Activated T-cell treated with anti-CD3 and anti-CD28 coated beads for 24 hours (primary cell): Measurements from ENCODE around the gene ARSG.
A peak's percentile ranks its signal among the peaks of the same experiment; 100 is the strongest.
"Not testable (repeated sequence)": the region's sequence is repeated elsewhere in the genome, so short reads cannot be mapped to it uniquely, and the experiment has no call there.

ENCODE experiments used
- DNase-seq: peaks from one replicate; pipeline ENCODE4 v3.0.0-alpha.2; 2020; ENCODE audit warnings: low read depth

Gene ARSG

DNA sequence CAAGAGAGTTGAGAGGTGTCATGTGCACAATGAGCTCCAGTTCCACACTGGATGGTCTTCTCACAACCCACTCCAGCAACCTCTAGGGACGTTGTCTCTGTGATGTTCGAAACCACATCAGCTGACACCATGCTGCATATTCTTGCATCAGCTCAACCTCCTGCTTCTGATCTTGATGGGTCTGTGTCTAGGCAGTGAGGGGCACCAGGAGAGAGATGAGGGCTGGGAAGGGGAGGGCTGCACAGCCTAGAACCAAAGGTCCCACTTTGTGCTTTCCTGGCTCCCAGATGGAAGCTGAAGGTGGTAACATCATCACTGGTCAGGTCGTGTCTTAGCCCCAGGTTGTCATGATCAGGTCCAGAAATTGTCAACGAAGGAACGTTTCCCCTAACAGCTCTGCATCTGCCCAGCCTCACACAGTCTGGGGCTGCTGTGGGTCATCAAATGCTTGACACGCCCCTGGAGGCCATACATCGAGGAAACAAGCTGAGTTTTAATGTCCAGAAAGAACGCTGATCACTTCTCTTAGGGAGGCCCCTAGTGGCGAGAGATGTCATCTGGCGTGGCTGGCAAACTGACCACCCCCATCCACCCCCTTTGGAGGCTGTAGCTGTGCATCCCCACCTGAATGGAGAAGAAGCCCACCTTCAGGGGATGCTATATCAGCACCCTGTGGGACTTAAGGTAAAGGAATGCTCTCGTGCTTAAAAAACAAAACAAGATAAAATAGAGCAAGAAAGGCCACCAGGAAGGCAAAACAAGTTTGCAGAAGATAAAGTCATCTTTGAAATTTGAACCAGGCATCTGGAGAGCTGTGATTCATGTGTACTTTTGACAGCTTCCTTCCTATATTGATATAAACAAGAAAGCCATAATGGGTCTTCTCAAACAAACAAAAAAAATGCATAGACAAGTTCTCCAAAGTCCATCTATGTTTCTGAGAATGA lies 107.7 kb downstream of the ARSG start:
- DNase-seq: no peak

DNA sequence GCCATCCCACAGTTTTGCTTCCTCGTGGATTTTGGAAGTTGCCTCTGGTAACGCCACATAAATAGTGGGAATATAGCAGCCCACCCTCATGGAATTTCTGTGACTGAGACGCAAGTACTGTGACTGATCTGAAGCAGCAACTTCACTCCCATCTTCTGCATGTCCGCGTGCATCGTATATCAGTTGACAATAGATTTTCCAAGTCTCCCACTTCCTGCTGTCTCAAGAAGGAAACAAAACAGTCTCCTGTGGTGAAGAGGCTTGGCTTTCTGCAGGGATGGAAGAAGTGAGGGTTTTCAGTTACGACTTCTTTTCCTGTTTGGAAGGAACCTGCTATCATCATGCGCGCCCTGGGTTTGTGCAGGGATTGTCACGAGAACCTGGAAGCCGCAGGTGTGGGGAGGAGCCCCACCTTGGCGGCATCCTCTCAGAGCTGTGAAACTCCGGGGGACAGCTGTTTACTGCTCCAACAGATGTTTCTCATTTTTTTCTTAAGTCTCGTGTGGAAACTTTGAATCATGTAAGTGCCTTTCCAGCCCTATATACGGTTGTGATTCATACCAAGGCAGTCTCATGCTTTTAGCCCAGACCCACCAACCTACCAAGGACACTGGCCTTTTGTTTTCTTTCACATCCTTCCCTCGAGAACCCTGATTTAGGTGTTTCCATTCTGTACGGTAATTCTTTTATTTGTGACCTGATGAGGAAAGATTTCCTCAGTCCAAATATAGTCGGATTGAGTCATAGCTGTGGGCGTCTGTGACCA lies 108.5 kb downstream of the ARSG start:
- peak; percentile 39 for DNase-seq

DNA sequence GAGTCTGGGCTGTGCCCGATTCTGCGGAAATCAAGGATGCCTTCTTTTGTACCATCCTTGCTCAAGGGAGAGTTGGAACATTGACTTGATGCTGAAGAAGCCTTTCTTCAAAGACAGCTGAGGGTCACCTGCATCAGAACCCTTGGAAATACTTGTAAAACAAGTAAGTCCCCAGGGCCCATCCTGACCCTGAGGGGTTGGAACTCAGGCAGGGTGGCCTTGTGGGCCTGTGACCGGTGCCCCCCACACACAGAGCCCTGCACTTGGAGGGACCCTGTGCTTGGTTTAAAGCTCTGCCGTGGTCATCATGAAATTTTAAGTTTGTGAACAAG lies 109.1 kb downstream of the ARSG start:
- no peak for DNase-seq

DNA sequence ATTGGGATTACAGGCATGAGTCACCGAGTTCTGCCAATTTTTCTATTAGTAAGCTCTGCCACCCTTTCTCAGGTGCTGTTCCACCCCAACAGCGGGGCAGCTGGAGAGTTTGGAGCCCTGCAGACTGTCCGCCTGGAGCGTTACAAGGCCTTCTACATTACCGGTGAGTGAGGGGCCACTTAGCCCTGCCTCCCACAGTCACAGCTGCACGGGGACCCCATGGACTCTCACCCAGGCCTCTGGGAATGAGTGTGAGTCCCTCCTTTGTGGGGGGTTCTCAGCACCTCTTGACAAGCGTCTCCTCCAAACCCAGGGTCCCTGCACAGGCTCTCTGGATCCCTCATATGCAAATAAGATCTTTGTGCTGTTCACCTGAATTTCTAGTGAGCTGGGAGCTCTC lies 110.0 kb downstream of the ARSG start:
- DNase-seq: no peak

DNA sequence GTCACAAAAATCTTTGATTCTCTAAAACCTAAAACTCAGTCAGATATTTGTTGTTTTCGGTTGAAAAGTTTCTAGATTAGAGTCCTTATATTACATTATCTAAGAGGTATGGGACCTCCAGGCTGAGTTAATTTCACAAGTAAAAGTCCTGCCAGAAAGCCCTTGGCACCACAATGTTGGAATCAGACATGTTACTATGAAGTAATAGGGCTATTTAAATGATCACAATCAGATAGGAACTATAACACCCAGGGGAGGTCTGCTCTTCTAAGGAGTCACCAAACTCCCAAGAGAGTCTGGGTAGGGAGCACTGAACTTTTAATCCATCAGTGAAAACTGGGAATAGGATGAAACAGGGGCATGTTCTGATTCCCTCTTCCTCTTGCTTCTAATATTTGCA lies 111.8 kb downstream of the ARSG start:
- DNase-seq: no peak

DNA sequence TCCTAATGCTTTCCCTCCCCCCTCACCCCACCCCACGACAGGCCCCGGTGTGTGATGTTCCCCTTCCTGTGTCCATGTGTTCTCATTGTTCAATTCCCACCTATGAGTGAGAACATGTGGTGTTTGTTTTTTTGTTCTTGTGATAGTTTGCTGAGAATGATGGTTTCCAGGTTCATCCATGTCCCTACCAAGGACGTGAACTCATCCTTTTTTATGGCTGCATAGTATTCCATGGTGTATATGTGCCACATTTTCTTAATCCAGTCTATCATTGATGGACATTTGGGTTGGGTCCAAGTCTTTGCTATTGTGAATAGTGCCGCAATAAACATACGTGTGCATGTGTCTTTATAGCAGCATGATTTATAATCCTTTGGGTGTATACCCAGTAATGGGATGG lies 112.5 kb downstream of the ARSG start:
- not testable (repeated sequence) for DNase-seq

DNA sequence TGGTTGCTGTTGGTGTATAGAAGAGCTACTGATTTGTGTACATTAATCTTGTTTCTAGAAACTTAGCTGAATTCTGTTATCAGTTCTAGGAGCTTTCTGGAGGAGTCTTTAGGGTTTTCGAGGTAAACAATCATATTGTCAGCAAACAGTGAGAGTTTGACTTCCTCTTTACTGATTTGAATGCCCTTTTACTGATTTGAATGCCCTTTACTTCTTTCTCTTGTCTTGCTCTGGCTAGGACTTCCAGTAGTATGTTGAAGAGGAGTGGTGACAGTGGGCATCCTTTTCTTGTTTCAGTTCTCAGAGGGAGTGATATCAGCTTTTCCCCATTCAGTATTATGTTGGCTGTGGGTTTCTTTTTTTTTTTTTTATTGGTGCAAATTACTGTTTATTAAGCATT lies 116.4 kb downstream of the ARSG start:
- not testable (repeated sequence) for DNase-seq

DNA sequence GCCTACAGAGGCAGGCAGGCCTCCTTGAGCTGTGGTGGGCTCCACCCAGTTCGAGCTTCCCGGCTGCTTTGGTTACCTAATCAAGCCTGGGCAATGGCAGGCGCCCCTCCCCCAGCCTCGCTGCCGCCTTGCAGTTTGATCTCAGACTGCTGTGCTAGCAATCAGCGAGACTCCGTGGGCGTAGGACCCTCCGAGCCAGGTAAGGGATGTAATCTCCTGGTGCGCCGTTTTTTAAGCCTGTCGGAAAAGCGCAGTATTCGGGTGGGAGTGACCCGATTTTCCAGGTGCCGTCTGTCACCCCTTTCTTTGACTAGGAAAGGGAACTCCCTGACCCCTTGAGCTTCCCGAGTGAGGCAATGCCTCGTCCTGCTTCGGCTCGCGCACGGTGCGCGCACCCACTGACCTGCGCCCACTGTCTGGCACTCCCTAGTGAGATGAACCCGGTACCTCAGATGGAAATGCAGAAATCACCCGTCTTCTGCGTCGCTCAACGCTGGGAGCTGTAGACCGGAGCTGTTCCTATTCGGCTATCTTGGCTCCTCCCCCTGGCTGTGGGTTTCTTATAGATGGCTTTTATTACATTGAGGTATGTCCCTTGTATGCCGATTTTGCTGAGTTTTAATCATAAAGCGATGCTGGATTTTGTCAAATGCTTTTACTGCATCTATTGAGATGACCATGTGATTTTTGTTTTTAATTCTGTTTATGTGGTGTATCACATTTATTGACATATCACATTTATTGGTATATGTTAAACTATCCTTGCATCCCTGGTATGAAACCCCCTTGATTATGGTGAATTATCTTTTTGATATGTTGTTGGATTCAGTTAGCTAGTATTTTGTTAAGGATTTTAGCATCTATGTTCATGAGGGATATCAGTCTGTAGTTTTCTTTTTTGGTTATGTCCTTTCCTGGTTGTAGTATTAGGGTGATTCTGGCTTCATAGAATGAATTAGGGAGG lies 122.6 kb downstream of the ARSG start:
- DNase-seq: peak; percentile 45

DNA sequence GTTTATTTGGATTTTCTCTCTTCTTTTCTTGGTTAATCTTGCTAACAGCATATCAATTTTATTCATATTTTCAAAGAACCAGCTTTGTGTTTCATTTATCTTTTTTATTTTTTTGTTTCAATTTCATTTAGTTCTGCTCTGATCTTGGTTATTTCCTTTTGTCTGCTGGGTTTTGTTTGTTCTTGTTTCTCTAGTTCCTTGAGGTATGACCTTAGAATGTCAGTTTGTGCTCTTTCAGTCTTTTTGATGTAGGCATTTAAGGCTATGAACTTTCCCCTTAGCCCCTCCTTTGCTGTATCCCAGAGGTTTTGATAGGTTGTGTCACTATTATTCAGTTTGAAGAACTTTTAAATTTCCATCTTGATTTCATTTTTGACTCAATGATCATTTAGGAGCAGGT lies 123.6 kb downstream of the ARSG start:
- not testable (repeated sequence) for DNase-seq

DNA sequence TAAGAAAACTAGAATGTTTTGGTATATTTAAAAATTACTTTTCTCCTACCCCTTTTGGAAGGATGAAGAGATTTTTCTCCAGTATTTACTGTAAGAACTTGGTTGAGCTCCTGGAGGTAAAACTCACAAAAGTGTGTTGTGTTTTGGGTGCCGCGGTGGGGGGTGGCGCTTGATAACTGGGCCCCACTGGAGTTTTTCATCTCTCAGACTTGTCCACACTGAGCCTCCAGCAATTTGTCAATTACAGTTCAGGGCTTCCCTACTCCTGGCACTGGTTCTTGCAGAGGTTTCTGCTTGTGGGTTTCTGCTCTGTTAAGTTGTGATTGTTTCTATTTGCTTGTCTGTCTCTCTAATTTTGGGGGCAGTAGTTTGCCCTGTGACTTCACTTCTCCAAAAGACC lies 126.0 kb downstream of the ARSG start:
- DNase-seq: no peak

DNA sequence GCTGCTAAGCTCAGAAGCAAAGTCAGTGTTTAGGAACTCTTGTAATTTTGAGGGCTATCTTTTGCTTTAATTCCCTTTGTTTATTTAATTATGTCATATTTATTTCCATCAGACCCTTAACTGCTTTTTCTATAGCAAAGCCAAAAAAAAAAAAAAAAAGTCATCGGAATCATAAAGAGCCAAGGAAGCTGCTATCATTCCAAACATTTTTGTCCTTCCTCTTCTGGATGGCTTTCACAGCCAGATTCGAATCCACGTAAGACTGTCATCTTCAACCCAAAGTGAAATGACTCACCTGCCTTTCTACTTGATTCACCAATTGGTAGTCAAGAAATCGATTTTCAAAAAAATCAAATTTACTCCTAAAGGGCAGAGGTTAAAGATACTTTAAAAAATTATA lies 127.6 kb downstream of the ARSG start:
- DNase-seq: no peak

DNA sequence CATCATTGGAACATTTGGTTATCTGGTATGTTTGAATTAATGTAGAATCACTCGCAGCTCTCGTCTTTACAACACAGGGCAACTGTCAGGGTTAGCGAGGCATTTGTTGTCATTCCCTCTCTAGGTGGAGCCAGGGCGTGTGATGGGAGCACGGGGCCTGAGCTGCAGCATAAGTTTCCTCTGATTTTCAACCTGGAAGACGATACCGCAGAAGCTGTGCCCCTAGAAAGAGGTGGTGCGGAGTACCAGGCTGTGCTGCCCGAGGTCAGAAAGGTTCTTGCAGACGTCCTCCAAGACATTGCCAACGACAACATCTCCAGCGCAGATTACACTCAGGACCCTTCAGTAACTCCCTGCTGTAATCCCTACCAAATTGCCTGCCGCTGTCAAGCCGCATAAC lies 128.8 kb downstream of the ARSG start:
- DNase-seq: no peak

DNA sequence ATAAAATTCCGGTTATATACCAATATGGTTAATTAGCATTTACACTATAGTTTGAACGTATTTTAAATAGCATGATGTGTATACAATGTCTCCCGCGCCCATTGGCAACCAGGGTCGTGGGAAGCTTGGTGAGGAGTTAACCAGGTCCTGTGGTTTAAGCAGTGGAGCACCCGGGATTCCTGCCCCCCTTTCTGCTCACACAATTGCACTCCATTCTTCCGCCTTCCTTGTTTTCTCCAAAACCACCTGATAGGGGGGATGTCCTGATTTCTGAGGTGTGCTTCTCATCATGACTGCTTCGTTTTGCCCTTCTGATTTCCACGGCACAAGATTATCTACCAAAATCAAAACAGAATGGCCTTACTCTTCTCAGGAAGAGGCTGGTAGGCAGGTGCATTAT lies 130.2 kb downstream of the ARSG start:
- DNase-seq: no peak

DNA sequence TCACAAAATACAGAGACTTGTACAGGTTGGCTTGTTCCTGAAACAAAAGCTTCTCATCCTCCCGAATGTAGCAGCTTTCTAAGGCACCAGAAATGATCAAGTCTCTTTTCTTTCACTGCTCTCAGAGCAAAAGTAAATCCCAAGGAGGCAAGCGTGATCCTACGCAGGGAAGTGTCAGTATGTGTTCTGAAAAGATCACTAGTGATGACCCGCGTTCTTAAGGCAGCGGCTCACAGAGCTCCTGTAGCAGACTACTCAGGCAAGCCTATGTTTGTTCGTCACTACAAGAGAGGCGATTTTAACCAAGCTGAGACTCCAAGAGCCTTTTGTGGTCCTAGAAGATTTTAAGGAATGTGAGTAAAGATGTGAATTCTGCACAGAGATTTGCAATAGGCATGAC lies 131.5 kb downstream of the ARSG start:
- no peak for DNase-seq

DNA sequence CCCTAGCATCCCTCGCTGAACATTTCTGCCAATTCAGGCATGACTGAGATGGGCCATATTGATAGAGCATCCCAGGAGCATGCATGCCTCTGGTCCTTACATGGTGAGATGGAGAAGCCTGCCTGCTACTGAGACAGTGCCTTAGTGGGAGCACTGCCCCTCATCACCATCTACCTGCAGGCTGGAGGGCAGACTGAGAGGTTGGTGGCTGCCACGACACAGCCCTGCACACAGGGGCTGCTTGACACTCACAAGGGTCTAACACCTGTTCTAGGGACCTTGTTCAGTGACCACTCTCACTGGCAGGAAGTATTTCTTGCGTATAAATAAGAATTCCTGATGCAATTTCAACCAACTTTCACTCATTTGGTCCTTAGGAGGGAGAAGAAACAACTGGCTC lies 132.0 kb downstream of the ARSG start:
- no peak for DNase-seq

DNA sequence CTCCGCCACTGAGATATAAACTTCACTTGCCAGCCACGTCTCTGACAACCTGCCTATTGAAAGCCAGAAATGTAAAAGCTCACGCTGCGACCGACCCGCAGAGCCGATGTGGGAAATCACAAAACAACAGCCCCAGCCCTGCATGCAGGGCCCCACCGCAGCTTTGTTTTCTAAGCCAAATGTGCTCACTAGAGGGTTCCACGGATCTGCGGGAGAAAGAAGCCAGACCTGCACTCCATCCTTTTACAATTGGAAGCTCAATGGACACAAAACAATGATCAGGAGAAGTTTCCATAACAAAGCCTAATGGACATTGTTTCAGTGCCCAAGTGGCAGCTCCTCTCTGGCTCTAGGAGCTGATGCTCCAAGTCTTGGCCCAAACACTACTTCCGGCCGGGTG lies 132.9 kb downstream of the ARSG start:
- DNase-seq: no peak

DNA sequence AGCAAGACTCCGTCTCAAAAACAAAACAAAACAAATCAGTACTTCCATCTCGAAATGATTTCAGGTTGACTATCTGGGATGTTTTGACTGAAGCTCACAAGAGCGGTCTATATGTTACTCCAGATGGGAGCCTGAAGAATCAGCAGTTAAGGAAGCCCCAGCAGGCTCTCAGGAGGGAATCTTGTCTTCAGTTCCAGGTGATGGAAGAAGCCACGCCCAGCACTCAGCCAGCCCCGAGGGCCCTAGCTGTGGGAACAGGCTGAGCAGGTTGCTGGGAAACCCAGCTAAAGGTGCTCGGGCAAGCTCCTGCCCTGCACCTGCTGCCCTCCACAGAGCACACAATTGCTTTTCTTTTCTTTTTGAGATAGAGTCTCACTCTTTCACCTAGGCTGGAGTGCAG lies 133.6 kb downstream of the ARSG start:
- DNase-seq: no peak

DNA sequence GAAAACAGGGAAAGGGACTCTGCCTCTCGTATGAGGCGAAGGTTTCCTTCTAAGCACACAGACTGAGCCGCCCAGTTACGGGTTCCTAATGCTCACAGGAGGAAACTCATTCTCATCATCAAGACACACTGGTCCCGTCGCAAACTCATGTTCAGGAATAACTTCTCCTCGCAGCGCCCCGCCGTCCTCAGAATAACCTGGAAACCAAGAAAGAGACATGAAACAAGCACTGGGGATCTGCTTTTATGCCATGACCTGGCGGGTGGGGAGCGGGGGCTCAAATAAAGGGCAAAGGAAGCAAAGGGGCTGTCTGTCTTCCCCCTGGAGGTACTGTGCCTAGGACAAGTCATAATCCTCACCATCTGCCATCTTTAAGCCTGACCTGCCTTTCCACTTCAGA lies 134.7 kb downstream of the ARSG start:
- no peak for DNase-seq

DNA sequence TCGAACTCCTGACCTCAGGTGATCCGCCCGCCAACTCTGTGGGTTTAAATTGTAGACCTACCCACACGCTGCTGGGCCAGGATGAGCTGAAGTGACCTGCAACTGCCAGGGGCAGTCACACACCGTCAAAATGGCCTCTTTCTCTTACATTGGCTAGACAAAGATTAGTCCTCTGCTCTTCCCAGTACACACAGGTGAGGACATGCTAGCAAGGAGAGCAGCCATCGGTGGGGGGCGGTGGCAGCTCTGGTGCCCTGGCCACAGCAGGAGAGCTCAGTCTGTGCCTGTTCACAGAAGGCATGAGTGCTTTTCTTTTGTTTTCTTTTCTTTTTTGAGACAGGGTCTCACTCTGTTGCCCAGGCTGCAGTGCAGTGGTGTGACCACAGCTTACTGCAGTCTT lies 136.3 kb downstream of the ARSG start:
- DNase-seq: no peak

DNA sequence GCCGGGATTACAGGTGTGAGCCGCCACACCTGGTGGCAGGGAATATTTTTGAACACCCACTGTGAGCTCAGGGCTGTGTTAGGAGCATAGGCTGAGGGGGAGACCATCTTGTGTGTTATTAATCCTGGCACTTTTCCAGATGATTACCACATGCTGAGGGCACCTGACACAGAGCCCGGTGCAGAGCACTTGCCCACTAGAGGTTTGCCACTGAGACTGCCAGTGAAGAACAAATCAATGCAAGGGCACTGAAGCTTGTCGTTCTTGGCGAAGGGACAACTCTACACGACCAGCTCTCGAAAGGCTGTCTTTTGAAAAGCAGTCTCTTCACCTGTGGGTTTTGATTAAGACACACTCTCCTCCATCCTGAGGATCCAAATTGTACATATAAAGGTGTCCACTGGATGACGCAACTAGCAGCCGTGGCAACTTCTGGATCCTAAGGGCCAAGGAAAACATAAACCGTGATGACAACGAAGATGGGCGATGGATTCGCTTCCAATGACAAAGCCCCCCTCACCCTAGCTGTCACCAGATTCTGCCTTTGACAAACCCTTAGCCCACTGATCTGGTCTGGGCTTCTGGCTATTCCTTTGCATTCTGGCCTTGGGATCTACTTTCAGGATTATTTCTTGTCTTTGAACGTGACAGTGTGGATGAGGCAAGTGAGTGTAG lies 137.3 kb downstream of the ARSG start:
- DNase-seq: no peak

DNA sequence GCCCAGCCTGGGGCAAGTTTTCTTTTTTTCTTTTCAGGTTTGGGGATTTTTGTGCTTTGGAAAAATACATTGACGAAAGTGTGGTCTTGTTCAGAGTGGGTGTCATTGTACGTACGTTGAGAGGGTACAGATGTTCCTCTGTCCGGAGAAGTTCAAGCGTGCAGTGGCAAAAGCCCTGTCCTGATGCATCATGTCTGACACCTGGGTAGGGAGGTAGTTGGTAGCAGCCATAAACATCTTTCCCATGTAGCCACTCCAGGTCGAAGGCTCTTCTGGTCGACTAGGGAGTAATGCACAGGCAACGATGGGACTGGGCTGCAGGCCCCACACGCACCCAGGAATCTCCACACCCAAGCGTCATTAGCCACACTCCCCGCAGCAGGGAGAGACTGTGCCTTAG lies 138.6 kb downstream of the ARSG start:
- no peak for DNase-seq
